ENCODE measurements around the gene MKRN2.

The MKRN2 gene

GRCh38 chr3:12553921-12554391, 2.9 kb upstream of the MKRN2 start:
- no peak for DNase-seq (ENCODE audit: low spot score)

- DNase-seq (ENCODE audit: low spot score) = no peak
Observed at GRCh38 chr3:12556314-12556689, 585 bp upstream of the MKRN2 start.

DNA sequence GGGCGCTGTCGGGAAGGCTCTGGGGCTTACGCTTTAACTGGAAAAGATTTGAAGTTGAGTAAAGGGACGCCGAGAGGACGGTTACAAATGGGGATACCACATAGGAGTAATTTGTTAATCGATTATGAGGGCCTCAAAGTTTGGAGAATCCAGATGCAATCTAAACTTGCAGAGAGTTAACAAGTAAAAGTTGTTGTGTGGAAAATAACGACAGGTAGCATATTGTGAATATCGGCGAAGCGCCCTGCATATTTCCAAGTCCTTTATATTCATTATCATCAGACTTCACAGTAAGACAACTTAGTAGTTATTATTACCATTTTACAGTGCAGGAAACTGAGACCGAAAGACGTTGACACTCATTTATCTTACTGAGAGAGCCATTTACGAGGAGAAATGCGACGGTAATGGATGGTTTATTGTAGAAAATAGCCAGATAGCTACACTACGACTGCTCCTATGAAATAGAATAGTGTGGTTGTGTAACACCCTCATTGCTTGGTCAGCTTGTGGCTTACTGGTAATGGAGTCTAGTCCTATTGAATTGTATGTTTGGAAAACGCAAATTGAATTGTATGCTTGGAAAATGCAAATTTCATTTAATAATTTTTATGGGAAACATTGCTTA, 700 bp downstream of the MKRN2 start:
- no peak for DNase-seq (ENCODE audit: low spot score)

GRCh38 chr3:12558706-12559105, 1.8 kb downstream of the MKRN2 start:
- DNase-seq (ENCODE audit: low spot score) = no peak

- DNase-seq (ENCODE audit: low spot score) = no peak
Observed at GRCh38 chr3:12559520-12559919, 2.6 kb downstream of the MKRN2 start.

- DNase-seq (ENCODE audit: low spot score) = no peak
Observed at GRCh38 chr3:12560505-12561190, 3.8 kb downstream of the MKRN2 start.

- no peak for DNase-seq (ENCODE audit: low spot score)
Observed at GRCh38 chr3:12561397-12561796, 4.5 kb downstream of the MKRN2 start.

- no peak for DNase-seq (ENCODE audit: low spot score)
Observed at GRCh38 chr3:12562451-12562850, 5.6 kb downstream of the MKRN2 start.

- DNase-seq (ENCODE audit: low spot score) = no peak
Observed at GRCh38 chr3:12566976-12567375, 10.1 kb downstream of the MKRN2 start.

DNA sequence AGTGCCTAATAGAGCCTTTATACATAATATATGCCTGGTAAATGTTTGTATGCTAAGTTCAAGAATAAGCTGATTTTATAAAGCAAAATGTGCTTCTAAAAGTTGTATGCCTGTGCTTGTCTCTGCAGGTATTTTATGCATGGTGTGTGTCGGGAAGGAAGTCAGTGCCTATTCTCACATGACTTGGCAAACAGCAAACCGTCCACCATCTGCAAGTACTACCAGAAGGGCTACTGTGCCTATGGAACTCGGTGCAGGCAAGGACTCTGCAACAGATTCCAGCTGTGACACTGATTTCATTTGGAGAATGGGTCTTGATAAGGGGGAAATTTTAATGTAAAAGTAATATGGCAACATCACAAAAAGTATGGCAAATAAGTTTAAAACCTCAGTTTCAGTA, 11.9 kb downstream of the MKRN2 start:
- DNase-seq (ENCODE audit: low spot score) = no peak

- no peak for DNase-seq (ENCODE audit: low spot score)
Observed at GRCh38 chr3:12569836-12570235, 12.9 kb downstream of the MKRN2 start.

DNA sequence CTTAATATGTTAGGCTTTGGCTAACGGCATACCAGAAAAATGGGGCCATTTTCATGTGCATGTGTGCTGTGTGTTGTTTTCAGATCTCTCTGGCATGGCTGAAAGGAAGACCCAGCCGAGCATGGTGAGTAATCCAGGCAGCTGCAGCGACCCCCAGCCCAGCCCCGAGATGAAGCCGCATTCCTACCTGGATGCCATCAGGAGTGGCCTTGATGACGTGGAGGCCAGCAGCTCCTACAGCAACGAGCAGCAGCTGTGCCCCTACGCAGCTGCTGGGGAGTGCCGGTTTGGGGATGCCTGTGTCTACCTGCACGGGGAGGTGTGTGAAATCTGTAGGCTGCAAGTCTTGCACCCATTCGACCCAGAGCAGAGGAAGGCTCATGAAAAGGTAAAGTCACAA, 15.1 kb downstream of the MKRN2 start:
- DNase-seq (ENCODE audit: low spot score) = no peak

- no peak for DNase-seq (ENCODE audit: low spot score)
Observed at GRCh38 chr3:12574131-12574530, 17.2 kb downstream of the MKRN2 start.

GRCh38 chr3:12574661-12575060, 17.8 kb downstream of the MKRN2 start:
- no peak for DNase-seq (ENCODE audit: low spot score)

DNA sequence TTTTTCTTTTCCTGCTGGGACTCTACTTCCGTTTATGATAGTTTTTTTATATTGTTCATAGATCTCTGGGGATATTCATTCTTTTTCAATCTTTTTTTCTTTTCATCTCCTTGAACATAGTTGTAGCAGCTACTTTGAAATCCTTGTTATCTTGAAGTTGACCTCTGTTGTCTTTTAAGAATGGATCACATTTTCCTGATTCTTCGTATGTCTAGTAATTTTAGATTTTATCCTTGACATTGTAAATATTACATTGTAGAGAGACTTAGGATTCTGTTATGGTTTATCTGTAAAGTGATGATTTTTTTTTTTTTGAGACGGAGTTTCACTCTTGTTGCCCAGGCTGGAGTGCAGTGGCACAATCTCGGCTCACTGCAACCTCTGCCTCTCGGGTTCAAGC, 20.5 kb downstream of the MKRN2 start:
- no peak for DNase-seq (ENCODE audit: low spot score)

DNA sequence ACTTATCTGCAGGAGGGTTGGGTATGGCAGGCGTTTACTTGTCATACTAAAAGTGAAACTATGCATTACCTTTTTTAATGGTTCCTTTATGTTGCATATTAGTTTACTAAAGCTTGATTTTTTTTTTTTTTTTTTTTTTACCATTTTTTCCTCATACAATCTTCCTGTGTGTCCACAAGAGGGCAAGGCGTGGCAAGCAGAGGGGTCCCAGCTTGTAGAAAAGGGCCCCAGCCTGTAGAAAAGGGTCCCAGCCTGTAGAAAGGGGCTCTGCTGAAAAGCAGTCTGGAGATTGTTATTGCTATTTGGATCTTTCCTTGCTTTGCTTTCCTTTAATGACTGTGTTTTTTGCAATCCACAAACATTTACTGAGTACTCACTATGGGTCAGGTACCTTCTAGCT, 21.9 kb downstream of the MKRN2 start:
- no peak for DNase-seq (ENCODE audit: low spot score)

- no peak for DNase-seq (ENCODE audit: low spot score)
Observed at GRCh38 chr3:12579456-12579855, 22.6 kb downstream of the MKRN2 start.

DNA sequence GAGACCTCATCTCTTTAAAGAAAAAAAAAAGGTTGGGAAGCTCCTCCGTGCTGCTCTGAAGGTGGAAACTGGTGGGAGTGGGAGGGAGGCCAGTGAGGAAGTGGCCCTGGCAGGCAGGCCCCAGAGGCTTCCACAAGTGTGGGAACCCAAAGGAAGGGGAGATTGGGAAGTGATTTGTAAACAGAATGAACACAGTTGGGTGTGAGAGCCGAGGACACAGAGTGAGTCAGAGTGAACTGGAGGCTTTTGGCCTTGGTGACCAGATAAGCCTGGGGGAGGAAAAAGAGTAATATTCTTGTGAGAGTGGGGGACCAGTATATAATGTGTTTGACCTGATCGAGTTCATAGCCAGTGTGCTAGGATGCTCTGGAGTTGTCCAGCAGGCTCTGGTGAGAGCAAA, 23.0 kb downstream of the MKRN2 start:
- DNase-seq (ENCODE audit: low spot score) = no peak

DNA sequence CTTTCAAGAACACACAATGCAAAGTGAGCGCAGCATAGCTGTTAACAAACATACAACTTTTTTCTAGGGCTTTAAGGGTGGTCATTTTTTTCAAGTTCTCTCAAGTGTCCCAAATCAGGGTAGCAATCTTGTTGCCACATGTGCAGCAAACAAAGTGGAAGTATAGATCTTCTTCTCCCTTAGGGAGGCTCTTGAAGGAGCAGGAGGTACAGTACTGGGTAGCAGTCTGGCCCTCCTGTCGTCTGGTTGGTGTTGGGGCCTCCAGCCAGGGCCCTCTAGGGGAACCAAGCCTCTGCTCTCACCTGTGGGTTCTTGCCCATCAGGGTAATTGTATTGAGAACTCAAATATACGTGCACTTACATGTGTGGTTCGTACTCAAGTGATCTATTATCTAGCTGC, 25.8 kb downstream of the MKRN2 start:
- no peak for DNase-seq (ENCODE audit: low spot score)

- no peak for DNase-seq (ENCODE audit: low spot score)
Observed at GRCh38 chr3:12583280-12583679, 26.4 kb downstream of the MKRN2 start.

DNA sequence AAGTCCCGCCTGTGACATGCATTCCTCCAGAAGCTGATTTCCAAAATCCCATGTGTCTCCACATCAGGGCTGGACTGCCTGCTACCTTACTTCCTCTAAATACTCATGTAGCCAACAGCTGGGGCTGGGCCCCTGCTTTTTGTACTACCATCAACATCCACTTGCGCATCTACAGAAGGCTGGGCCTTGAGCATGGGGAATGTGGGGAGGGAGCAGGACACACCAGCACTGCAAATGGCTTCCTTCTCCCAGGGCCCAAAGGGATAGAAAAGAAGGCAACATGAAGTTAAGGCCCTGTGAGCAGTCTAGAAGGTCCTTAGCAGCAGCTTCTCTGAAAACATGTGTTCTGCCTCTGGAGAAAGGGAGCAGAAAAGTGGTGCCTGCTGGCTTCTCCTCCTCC, 27.2 kb downstream of the MKRN2 start:
- no peak for DNase-seq (ENCODE audit: low spot score)

DNA sequence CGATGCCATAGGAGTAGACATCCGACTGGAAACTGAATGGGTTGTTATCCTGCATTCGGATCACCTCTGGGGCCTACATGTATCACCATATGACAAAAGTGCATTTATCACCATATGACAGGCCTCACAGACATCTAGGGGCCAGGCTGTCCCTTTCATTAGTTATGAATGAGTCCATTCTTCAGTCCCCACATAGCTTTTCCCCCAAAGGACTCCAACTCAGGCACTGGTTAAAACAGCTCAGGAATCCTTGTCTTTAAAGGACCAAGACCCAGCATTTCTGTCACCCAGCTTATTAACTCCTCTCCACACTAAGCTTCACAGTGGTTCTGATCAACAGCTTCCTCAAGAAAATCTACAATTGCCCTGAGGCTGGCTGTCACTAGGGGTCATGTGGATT, 28.3 kb downstream of the MKRN2 start:
- no peak for DNase-seq (ENCODE audit: low spot score)

GRCh38 chr3:12585970-12586369, 29.1 kb downstream of the MKRN2 start:
- DNase-seq (ENCODE audit: low spot score) = no peak

DNA sequence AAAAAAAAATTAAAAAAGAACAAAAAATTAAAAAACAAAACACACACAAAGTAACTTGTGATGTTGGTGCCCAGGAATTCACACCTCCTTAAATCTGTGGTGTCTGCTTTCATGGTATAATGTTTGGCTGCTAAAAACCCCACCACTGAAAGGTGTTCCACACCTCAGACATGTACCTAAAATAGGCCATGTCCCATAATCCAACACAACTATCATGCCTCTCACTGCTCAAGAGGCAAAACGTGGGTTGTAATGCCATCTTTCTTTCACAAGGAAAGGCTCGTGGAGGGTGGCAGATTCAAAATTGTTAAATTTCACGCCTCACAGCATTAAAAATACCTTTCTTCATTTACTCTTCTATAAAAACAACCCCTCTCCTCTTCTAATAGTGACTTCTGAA, 29.5 kb downstream of the MKRN2 start:
- no peak for DNase-seq (ENCODE audit: low spot score)
